Astrocyte (in vitro differentiated cells and primary cell): ENCODE data around the gene TSFM. TPM values are rescaled to one million over a fixed set of nuclear protein-coding genes. Genes with fewer than 3 reads are reported as not detected.

Experiments used
- DNase-seq: peaks from one replicate; pipeline ENCODE4 v3.0.0-alpha.2; 2010; ENCODE audit warnings: low read depth
- FAIRE-seq: peaks from 2 replicates; lab custom pipeline; 2011; peaks lifted over from hg19 to GRCh38; lab: Jason Lieb, UNC
- H2AFZ ChIP-seq: 2 replicates; pipeline ENCODE4 v1.6.0; 2012; ENCODE audit warnings: low read depth, low read length, inconsistent platforms
- H3K27ac ChIP-seq: 2 replicates; pipeline ENCODE4 v1.5.1; 2011; ENCODE audit warnings: low read depth, low read length, inconsistent platforms
- H3K27me3 ChIP-seq: 2 replicates; pipeline ENCODE4 v1.6.0; 2011; ENCODE audit warnings: low read length, inconsistent platforms; ENCODE audit not compliant: insufficient read depth
- H3K36me3 ChIP-seq: 2 replicates; pipeline ENCODE4 v1.5.1; 2011; ENCODE audit warnings: low read length, inconsistent platforms; ENCODE audit not compliant: insufficient read depth
- H3K4me1 ChIP-seq: 2 replicates; pipeline ENCODE4 v1.5.1; 2011; ENCODE audit warnings: low read length, inconsistent platforms; ENCODE audit not compliant: insufficient read depth
- H3K4me2 ChIP-seq: 2 replicates; pipeline ENCODE4 v1.6.0; 2012; ENCODE audit warnings: low read length, inconsistent platforms
- H3K4me3 ChIP-seq: 2 replicates; pipeline ENCODE4 v1.5.1; 2011; ENCODE audit warnings: low read depth, mild to moderate bottlenecking, low read length, inconsistent platforms; ENCODE audit not compliant: insufficient read depth
- H3K79me2 ChIP-seq: 2 replicates; pipeline ENCODE4 v1.6.0; 2012; ENCODE audit warnings: mild to moderate bottlenecking, low read length, inconsistent platforms; ENCODE audit not compliant: insufficient read depth
- H3K9ac ChIP-seq: 2 replicates; pipeline ENCODE4 v1.6.0; 2012; ENCODE audit warnings: mild to moderate bottlenecking, low read length, inconsistent platforms
- H3K9me3 ChIP-seq: 2 replicates; pipeline ENCODE4 v1.5.1; 2012; ENCODE audit warnings: low read depth, mild to moderate bottlenecking, low read length, inconsistent platforms; ENCODE audit not compliant: insufficient read depth
- H4K20me1 ChIP-seq: 2 replicates; pipeline ENCODE4 v1.6.0; 2012; ENCODE audit warnings: low read length, inconsistent platforms; ENCODE audit not compliant: insufficient read depth
- H3K27ac Mint-ChIP-seq: one replicate; pipeline ENCODE4 v1.8.0; 2021; ENCODE audit warnings: mild to moderate bottlenecking, mixed read lengths; ENCODE audit not compliant: unreplicated experiment
- H3K27me3 Mint-ChIP-seq: one replicate; pipeline ENCODE4 v1.8.0; 2021; ENCODE audit warnings: low read depth, mixed read lengths; ENCODE audit not compliant: unreplicated experiment
- H3K36me3 Mint-ChIP-seq: one replicate; pipeline ENCODE4 v1.8.0; 2021; ENCODE audit warnings: low read depth, mixed read lengths; ENCODE audit not compliant: unreplicated experiment
- H3K4me1 Mint-ChIP-seq: one replicate; pipeline ENCODE4 v1.8.0; 2021; ENCODE audit warnings: low read depth, mixed read lengths; ENCODE audit not compliant: unreplicated experiment
- H3K4me3 Mint-ChIP-seq: one replicate; pipeline ENCODE4 v1.8.0; 2021; ENCODE audit warnings: mild to moderate bottlenecking, moderate library complexity, mixed read lengths; ENCODE audit not compliant: unreplicated experiment
- H3K9me3 Mint-ChIP-seq: one replicate; pipeline ENCODE4 v1.8.0; 2021; ENCODE audit warnings: mild to moderate bottlenecking, mixed read lengths; ENCODE audit not compliant: unreplicated experiment
- EZH2 ChIP-seq: IDR thresholded peaks from 2 replicates; pipeline ENCODE4 v1.6.1; 2012; ENCODE audit warnings: mild to moderate bottlenecking, low read length, inconsistent platforms; ENCODE audit not compliant: insufficient read depth
- total RNA-seq: library from RNA; stranded (reverse); gene quantifications from 2 replicates; pipeline ENCODE4 v1.2.1, GENCODE V29; 2021
- TF ChIP-seq, protein P1 (sequence below): IDR thresholded peaks from 2 replicates; pipeline ENCODE4 v1.5.1; 2011; ENCODE audit warnings: low read depth, mild to moderate bottlenecking, inconsistent platforms, low read length, moderate library complexity; ENCODE audit not compliant: insufficient read depth

Gene TSFM
- total RNA-seq, 1 donor from 2014 or later, result 26.6 TPM

DNA sequence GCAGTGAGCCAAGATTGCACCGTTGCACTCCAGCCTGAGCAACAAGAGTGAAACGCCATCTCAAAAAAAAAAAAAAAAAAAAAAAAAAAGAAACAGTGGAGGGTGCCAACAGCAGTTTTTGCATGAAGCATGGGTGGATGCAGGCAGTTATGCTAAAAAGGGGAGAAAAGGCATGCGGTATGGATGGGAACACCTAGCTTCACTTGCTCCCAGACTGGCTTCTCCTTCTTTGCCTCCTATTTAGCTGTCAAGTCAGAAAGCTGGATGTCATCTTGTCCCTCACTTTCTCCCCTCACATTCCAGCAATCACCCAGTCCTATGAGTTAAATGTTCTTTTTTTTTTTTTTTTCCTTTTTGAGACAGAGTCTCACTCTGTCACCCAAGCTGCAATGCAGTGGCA is 7.5 kb upstream of the TSFM start:
- Histone ChIP-seq H3K4me3 (no peak overlapping the region), H4K20me1 (peaks cover 5% of the 10 kb centered on the region), H3K9ac (no peak overlapping the region), H3K4me1 (peaks cover 9% of the 10 kb centered on the region), H3K4me2 (no peak overlapping the region), H3K79me2 (peaks cover 16% of the 10 kb centered on the region), H3K36me3 (peaks cover 2% of the 10 kb centered on the region), H3K9me3 (no peaks in the 10 kb centered on the region), H3K27ac (no peak overlapping the region), H3K27me3 (no peaks in the 10 kb centered on the region), H2AFZ (no peak overlapping the region)
- no peak for TF ChIP-seq EZH2
- TF ChIP-seq, protein P1, sequence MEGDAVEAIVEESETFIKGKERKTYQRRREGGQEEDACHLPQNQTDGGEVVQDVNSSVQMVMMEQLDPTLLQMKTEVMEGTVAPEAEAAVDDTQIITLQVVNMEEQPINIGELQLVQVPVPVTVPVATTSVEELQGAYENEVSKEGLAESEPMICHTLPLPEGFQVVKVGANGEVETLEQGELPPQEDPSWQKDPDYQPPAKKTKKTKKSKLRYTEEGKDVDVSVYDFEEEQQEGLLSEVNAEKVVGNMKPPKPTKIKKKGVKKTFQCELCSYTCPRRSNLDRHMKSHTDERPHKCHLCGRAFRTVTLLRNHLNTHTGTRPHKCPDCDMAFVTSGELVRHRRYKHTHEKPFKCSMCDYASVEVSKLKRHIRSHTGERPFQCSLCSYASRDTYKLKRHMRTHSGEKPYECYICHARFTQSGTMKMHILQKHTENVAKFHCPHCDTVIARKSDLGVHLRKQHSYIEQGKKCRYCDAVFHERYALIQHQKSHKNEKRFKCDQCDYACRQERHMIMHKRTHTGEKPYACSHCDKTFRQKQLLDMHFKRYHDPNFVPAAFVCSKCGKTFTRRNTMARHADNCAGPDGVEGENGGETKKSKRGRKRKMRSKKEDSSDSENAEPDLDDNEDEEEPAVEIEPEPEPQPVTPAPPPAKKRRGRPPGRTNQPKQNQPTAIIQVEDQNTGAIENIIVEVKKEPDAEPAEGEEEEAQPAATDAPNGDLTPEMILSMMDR, result no peak
- H3K4me3 Mint-ChIP-seq, result no peak overlapping the region
- H3K27me3 Mint-ChIP-seq, result no peaks in the 10 kb centered on the region
- peaks cover 15% of the 10 kb centered on the region for H3K36me3 Mint-ChIP-seq
- no peak for DNase-seq
- no peak for FAIRE-seq
- H3K9me3 Mint-ChIP-seq, result no peaks in the 10 kb centered on the region
- no peak overlapping the region for H3K27ac Mint-ChIP-seq
- peaks cover 6% of the 10 kb centered on the region for H3K4me1 Mint-ChIP-seq

DNA sequence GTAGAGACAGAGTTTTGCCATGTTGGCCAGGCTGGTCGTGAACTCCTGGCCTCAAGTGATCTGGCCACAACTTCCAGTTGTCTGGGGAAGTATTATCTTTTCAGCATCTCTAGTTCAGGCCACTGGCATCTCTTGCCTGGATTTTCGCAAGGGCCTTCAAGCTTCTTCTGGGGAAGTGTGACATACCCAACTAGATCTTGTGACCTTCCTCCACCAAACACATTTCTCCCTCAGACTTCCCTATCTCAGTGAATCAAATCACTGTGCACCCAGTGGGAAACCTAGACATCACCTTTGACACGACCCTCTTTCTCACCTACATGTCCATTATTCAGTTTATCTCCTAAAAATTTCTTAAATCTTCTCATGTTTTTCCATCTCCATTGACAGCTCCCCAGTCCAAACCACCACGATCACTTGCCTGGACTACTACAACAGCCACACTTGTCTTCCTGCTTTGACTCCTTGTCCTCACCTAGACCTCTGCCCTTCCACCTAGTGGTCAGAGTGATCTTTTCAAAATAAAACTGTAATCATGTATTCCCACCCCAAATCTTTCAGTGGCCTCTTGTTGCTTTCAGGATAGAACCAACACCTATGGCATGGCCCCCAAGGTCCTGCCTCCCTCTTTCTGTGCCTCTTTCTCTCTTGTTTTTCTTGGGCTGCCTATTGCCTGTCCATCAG is 6.9 kb upstream of the TSFM start:
- Mint-ChIP-seq H3K4me3 (no peak overlapping the region), H3K9me3 (no peaks in the 10 kb centered on the region), H3K4me1 (peaks cover 6% of the 10 kb centered on the region), H3K27me3 (no peaks in the 10 kb centered on the region), H3K36me3 (peaks cover 17% of the 10 kb centered on the region), H3K27ac (no peak overlapping the region)
- no peaks in the 10 kb centered on the region for H3K27me3 ChIP-seq
- H3K79me2 ChIP-seq, result peaks cover 15% of the 10 kb centered on the region
- FAIRE-seq, result no peak
- no peak overlapping the region for H3K9ac ChIP-seq
- peaks cover 7% of the 10 kb centered on the region for H3K36me3 ChIP-seq
- no peak overlapping the region for H3K27ac ChIP-seq
- TF ChIP-seq, protein P1, result no peak
- no peak for TF ChIP-seq EZH2
- H3K4me3 ChIP-seq, result no peak overlapping the region
- H4K20me1 ChIP-seq, result peaks cover 5% of the 10 kb centered on the region
- H3K4me1 ChIP-seq, result peaks cover 8% of the 10 kb centered on the region
- no peak overlapping the region for H2AFZ ChIP-seq
- no peak overlapping the region for H3K4me2 ChIP-seq
- DNase-seq, result no peak
- H3K9me3 ChIP-seq, result no peaks in the 10 kb centered on the region

DNA sequence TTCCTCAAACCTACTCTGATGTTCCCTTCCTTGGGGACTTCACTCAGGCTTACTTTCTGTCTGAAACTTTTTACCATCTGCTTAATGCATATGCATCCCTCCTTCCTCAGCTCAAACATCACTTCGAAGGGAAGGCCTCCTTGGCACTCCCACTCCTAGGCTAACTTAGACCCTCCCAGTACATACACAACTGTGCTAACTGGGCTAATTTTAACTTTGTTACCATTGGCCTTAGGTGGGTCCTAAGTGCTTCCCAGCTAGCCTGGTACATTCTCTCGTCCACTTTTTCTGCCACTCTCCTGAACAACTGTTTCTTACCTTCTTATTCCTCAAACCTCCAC is 6.4 kb upstream of the TSFM start:
- Mint-ChIP-seq H3K9me3 (no peaks in the 10 kb centered on the region), H3K27ac (no peak overlapping the region), H3K36me3 (peaks cover 17% of the 10 kb centered on the region), H3K4me3 (no peak overlapping the region), H3K27me3 (no peaks in the 10 kb centered on the region), H3K4me1 (peaks cover 6% of the 10 kb centered on the region)
- peaks cover 7% of the 10 kb centered on the region for H3K36me3 ChIP-seq
- no peaks in the 10 kb centered on the region for H3K9me3 ChIP-seq
- FAIRE-seq, result no peak
- DNase-seq, result no peak
- H2AFZ ChIP-seq, result no peak overlapping the region
- no peak overlapping the region for H3K4me3 ChIP-seq
- peaks cover 3% of the 10 kb centered on the region for H3K4me1 ChIP-seq
- TF ChIP-seq, protein P1, result no peak
- no peak for TF ChIP-seq EZH2
- H3K27ac ChIP-seq, result no peak overlapping the region
- no peak overlapping the region for H3K4me2 ChIP-seq
- no peak overlapping the region for H3K9ac ChIP-seq
- H3K79me2 ChIP-seq, result peaks cover 9% of the 10 kb centered on the region
- H3K27me3 ChIP-seq, result no peaks in the 10 kb centered on the region
- peaks cover 5% of the 10 kb centered on the region for H4K20me1 ChIP-seq
